ENCODE measurements around the gene TMPO.
A peak's percentile ranks its signal among the peaks of the same experiment; 100 is the strongest.
"Not testable (repeated sequence)": the region's sequence is repeated elsewhere in the genome, so short reads cannot be mapped to it uniquely, and the experiment has no call there.

Gene TMPO

GRCh38 chr12:98515287-98516110, at the start of gene TMPO:
Gene TMPO, plus strand, starts transcription at chr12:98515590. Its CDS starts 278 bp downstream, at chr12:98515868.
- peak; percentile 93 to 96 for DNase-seq

- no peak for DNase-seq
Measured at GRCh38 chr12:98465950-98466602, 49.3 kb upstream of the TMPO start.

GRCh38 chr12:98466640-98467400, 48.6 kb upstream of the TMPO start:
- no peak for DNase-seq

GRCh38 chr12:98469109-98469508, 46.3 kb upstream of the TMPO start:
- no peak for DNase-seq

- no peak for DNase-seq
Measured at GRCh38 chr12:98470469-98471082, 44.8 kb upstream of the TMPO start.

DNA sequence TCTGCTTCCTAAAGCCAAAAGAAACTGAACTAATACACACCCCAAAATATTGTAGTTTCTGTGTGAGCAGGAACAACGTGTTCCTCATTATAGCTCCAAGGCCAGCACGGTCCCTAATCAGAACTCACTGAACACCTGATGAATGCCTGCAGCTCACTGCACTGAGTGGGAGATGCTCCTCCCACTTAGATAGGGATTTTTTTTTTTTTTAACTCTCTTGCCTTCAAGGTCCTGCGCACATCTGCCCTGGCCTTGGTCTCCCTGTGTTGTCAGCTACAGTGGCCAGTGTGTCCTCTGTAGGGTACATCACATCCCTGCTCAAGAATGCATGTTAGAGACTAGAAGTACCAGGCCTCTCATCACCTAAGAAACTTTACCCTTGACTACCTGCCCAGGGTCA, 44.3 kb upstream of the TMPO start:
- DNase-seq = no peak

DNA sequence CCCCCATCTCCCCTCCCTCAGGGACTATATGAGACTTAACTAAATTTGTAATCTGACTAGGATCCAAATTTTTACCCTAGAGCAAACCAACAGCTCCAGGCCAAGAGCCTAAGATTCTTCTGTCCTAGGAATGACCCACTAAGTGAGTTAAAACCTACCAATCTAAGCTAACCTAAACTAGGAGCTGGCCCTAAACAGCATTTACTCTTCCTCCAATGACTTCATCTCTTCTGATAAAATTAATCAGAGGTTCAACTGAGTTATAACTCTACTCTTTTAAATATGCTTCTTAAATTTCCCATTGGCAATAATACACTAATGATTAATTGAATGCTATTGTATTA, 39.9 kb upstream of the TMPO start:
- DNase-seq = no peak

DNA sequence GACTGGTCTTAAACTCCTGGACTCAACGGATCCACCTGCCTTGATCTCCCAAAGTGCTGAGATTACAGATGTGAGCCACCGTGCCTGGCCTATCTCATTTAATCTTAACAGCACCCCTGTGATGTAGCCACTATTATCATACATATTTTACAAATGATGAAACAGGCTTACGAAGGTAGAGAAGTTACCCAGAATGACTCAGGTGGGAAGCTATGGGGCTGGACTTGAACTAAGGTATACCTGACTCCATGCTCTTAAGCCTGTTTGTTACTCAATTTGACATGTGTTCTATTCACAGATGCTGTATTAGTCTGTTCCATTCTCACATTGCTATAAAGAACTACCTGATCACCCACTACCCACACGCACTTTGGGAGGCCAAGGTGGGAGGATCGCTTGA, 36.8 kb upstream of the TMPO start:
- no peak for DNase-seq

DNA sequence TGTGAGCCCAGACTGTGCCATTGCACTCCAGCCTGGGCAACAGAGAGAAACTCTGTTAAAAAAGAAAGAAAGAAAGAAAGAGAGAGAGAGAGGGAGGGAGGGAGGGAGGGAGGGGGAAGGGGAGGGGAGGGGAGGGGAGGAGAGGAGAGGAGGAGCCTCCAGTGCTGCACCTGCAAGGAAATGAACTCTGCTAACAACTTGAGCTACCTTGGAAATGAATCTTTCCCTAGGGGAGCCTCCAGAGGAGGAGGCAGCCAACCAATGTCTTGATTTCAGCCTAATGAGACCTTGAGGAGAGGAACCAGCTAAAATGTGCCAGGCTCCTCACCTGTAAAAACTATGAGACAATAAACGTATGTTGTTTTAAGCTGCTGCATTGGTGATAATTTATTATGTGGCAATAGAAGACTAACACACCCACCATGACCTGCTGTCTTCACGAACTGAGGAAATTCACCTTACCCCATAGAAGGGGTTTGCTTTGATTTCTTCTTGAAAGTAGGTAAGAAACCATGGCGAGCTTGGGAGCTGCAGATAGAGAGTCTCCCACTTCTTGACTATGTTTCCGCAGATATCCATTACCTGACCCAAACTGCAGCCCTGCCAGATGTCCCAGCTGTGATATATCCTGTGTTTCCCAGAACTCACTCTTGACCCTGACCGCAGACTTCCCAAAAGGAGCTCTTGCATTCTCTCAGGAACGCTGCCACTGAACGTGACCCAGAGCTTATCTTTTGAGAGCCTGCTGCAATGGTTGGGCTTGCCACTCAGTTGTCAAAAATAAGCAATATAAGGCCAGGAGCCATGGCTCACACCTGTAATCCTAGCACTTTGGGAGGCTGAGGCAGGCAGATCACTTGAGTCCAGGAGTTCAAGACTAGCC, 31.5 kb upstream of the TMPO start:
- no peak for DNase-seq

- no peak for DNase-seq
Measured at GRCh38 chr12:98485792-98486340, 29.5 kb upstream of the TMPO start.

DNA sequence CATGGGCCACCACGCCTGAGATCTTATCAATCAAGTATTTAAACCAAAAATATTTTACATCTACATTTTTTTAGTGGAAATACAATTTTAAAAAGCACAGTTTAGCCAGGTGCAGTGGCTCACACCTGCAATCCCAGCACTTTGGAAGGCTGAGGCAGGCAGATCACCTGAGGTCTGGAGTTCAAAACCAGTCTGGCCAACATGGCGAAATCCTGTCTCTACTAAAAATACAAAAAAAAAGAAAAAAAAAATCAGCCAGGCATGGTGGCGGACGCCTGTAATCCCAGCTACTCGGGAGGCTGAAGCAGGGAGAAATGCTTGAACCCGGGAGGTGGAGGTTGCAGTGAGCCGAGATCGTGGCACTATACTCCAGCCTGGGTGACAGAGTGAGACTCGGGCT, 27.0 kb upstream of the TMPO start:
- not testable (repeated sequence) for DNase-seq

GRCh38 chr12:98489176-98489575, 26.2 kb upstream of the TMPO start:
- DNase-seq = no peak

- DNase-seq = peak; percentile 77 to 83
Measured at GRCh38 chr12:98490501-98491453, 24.6 kb upstream of the TMPO start.

DNA sequence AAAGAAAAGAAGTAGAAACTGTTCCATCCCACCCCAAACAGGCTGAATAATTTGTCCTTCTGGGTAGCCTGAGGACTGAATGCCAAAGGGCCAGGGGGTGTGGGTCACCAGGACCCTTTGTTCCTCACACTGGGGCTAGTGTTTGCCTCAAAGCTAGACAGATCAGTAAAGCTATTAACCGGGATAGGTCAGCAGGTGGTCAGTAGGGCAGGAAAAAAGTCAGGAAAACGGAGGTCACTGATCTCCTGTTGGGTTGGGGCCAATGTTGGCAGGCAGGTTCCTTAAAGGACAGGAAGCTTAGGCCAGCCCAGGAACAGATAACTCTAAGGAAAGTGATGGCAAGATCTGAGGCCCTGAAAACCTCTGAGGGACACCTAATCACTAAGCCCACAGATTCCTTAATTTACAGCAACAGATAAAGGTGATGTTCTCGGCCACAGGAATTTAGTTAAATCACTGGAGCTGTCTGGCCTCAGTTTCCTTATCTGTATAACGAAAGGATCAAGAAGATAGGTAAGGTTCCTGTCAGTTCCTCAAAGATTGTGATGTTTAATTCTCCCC, 22.7 kb upstream of the TMPO start:
- no peak for DNase-seq

DNA sequence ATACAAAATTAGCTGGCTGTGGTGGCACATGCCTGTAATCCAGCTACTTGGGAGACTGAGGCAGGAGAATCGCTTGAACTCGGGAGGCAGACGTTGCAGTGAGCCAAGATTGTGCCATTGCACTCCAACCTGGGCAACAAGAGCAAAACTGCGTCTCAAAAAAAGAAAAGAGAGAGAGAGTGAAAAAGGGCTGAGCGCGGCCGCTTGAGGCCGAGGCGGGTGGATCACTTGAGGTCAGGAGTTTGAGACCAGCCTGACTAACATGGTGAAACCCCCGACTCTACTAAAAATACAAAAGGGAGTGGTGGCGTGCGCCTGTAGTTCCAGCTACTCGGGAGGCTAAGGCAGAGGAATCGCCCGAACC, 14.1 kb upstream of the TMPO start:
- not testable (repeated sequence) for DNase-seq

- DNase-seq = peak; percentile 81 to 90
Measured at GRCh38 chr12:98503342-98503591, 12.1 kb upstream of the TMPO start.

DNA sequence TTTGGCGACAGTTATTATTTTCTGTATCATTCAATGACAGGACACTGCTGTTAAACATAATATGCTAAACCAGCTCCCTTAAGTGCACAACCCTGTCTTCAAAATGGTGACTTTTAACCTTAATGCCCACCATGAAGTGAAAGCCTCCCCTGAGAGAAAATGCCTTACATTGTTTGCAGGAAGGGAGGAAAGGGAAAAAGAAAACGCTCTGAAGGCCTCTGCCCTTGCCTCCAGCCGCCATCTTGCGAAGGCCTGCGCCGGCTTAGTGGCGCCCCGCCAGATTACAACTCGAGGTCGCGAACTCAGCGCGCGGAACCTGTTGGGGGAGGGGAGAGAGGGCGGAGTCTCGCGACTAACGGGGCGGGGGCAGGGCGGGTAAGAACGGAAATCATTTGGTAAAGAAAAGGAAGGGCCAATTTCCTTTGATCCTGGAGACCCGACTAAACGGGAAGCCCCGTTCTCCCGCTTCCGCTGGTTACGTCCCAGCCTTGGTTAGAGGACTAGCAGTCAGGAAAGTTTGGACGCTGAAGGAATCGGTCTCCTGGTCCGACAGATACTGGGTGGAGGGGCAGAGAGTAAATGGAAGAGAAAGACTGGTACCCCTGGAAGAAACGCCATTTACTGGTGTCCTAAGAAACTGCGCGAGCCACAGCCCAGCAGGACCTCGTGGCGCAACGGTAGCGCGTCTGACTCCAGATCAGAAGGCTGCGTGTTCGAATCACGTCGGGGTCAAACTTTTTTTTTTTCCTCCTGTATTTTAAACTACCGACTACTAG, 11.6 kb upstream of the TMPO start:
- peak; percentile 93 to 94 for DNase-seq

GRCh38 chr12:98504368-98504617, 11.1 kb upstream of the TMPO start:
- DNase-seq = no peak

GRCh38 chr12:98509063-98509462, 6.3 kb upstream of the TMPO start:
- DNase-seq = no peak

GRCh38 chr12:98511806-98512205, 3.6 kb upstream of the TMPO start:
- DNase-seq = not testable (repeated sequence)
